Osteoblast (primary cell): ENCODE measurements around the gene GPR132. TPM values are rescaled to one million over a fixed set of nuclear protein-coding genes. Genes with fewer than 3 reads are reported as not detected.
"Not testable (repeated sequence)": the region's sequence is repeated elsewhere in the genome, so short reads cannot be mapped to it uniquely, and the experiment has no call there.

Source experiments
- DNase-seq: peaks from one replicate; pipeline ENCODE4 v3.0.0; 2011; ENCODE audit warnings: low spot score, mixed read lengths; ENCODE audit not compliant: insufficient read length; ENCODE audit errors: missing footprints
- H2AFZ ChIP-seq: 2 replicates; pipeline ENCODE4 v1.6.0; 2011; ENCODE audit warnings: mild to moderate bottlenecking, low read length
- H3K27ac ChIP-seq: 2 replicates; pipeline ENCODE4 v1.5.1; 2011; ENCODE audit warnings: mild to moderate bottlenecking, low read depth, low read length, moderate library complexity
- H3K27me3 ChIP-seq: 2 replicates; pipeline ENCODE4 v1.6.0; 2012; ENCODE audit warnings: mild to moderate bottlenecking, control low read depth, inconsistent platforms, low read length, moderate library complexity; ENCODE audit not compliant: insufficient read depth
- H3K36me3 ChIP-seq: 2 replicates; pipeline ENCODE4 v1.5.1; 2011; ENCODE audit warnings: mild to moderate bottlenecking, low read length, control low read depth, moderate library complexity; ENCODE audit not compliant: insufficient read depth
- H3K4me1 ChIP-seq: 2 replicates; pipeline ENCODE4 v1.5.1; 2011; ENCODE audit warnings: mild to moderate bottlenecking, low read length, control low read depth, moderate library complexity; ENCODE audit not compliant: insufficient read depth
- H3K4me2 ChIP-seq: 2 replicates; pipeline ENCODE4 v1.6.0; 2011; ENCODE audit warnings: mild to moderate bottlenecking, low read length; ENCODE audit not compliant: insufficient read depth
- H3K4me3 ChIP-seq: fragments of 200-600 bp; sonication (generic); 3 replicates; pipeline ENCODE4 v1.5.1; 2012; ENCODE audit warnings: mild to moderate bottlenecking, low read length, inconsistent platforms; ENCODE audit not compliant: insufficient read depth
- H3K79me2 ChIP-seq: 2 replicates; pipeline ENCODE4 v1.6.0; 2012; ENCODE audit warnings: mild to moderate bottlenecking, low read length, control low read depth, inconsistent platforms; ENCODE audit not compliant: insufficient read depth
- H3K9me3 ChIP-seq: 2 replicates; pipeline ENCODE4 v1.5.1; 2011; ENCODE audit warnings: low read depth, low read length, control low read depth
- H4K20me1 ChIP-seq: 2 replicates; pipeline ENCODE4 v1.6.0; 2012; ENCODE audit warnings: mild to moderate bottlenecking, low read length, control low read depth; ENCODE audit not compliant: insufficient read depth
- total RNA-seq: library from RNA; depleted of rRNA; stranded (reverse); fragments of >200 nt; gene quantifications from 2 replicates; pipeline ENCODE4 v1.2.3, GENCODE V29; 2012
- TF ChIP-seq, protein P1 (sequence below): IDR thresholded peaks from 2 replicates; pipeline ENCODE4 v1.5.1; 2011; ENCODE audit warnings: mild to moderate bottlenecking, low read depth, low read length, moderate library complexity; ENCODE audit errors: extremely low read depth

GPR132 gene
- total RNA-seq, 1 donor, result under 0.01 TPM

- TF ChIP-seq, protein P1, sequence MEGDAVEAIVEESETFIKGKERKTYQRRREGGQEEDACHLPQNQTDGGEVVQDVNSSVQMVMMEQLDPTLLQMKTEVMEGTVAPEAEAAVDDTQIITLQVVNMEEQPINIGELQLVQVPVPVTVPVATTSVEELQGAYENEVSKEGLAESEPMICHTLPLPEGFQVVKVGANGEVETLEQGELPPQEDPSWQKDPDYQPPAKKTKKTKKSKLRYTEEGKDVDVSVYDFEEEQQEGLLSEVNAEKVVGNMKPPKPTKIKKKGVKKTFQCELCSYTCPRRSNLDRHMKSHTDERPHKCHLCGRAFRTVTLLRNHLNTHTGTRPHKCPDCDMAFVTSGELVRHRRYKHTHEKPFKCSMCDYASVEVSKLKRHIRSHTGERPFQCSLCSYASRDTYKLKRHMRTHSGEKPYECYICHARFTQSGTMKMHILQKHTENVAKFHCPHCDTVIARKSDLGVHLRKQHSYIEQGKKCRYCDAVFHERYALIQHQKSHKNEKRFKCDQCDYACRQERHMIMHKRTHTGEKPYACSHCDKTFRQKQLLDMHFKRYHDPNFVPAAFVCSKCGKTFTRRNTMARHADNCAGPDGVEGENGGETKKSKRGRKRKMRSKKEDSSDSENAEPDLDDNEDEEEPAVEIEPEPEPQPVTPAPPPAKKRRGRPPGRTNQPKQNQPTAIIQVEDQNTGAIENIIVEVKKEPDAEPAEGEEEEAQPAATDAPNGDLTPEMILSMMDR, result no peak
- no peaks in the 10 kb centered on the region for H3K27me3 ChIP-seq
- H3K4me1 ChIP-seq, result peaks cover 6% of the 10 kb centered on the region
- no peak overlapping the region for H3K27ac ChIP-seq
- no peak for DNase-seq
- H3K4me3 ChIP-seq, result no peak overlapping the region
- H3K4me2 ChIP-seq, result no peak overlapping the region
- H3K36me3 ChIP-seq, result no peaks in the 10 kb centered on the region
- H4K20me1 ChIP-seq, result no peaks in the 10 kb centered on the region
- no peak overlapping the region for H2AFZ ChIP-seq
- no peaks in the 10 kb centered on the region for H3K9me3 ChIP-seq
- H3K79me2 ChIP-seq, result no peaks in the 10 kb centered on the region
These were observed 1.2 kb downstream of the GPR132 start for GRCh38 chr14:105064001-105064400.

DNA sequence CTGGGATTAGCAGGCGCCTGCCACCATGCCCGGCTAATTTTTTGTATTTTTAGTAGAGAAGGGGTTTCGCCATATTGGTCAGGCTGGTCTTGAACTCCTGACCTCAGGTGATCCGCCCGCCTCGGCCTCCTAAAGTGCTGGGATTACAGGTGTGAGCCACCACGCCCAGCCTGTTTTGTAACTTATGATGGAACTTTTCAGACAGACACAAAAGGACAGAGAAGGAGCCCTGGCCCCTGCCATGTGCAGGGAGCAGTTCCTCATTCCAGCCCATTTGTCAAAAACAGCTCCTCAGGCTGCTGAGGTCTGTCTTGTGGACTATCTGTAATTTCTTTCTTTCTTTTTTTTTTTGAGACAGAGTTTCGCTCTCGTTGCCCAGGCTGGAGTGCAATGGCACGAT is 1.7 kb downstream of the GPR132 start:
- H3K27ac ChIP-seq, H3K79me2 ChIP-seq, H3K4me3 ChIP-seq, H3K36me3 ChIP-seq, H2AFZ ChIP-seq, H4K20me1 ChIP-seq, H3K9me3 ChIP-seq, H3K4me1 ChIP-seq, H3K27me3 ChIP-seq, H3K4me2 ChIP-seq: not testable (repeated sequence)
- peak; percentile 39 for DNase-seq

DNA sequence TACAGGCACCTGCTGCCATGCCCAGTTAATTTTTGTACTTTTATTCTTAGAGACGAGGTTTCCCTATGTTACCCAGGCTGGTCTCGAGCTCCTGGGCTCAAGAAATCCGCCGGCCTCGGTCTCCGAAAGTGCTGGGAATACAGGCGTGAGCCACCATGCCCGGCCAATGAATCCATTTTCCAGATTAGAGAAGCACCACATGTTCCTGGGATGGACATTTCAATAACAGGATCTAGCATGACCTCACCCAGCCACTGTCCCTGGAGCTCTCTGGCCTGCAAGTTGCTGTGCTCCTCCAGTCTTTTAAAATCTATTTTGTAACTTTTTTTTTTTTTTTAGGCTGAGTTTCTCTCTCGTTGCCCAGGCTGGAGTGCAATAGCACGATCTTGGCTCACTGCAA is 2.2 kb downstream of the GPR132 start:
- TF ChIP-seq, protein P1, result no peak
- no peak overlapping the region for H3K4me3 ChIP-seq
- no peaks in the 10 kb centered on the region for H3K9me3 ChIP-seq
- H2AFZ ChIP-seq, result no peak overlapping the region
- DNase-seq, result peak; percentile 27
- no peaks in the 10 kb centered on the region for H3K79me2 ChIP-seq
- no peak overlapping the region for H3K4me2 ChIP-seq
- H4K20me1 ChIP-seq, result no peaks in the 10 kb centered on the region
- peaks cover 6% of the 10 kb centered on the region for H3K4me1 ChIP-seq
- no peaks in the 10 kb centered on the region for H3K27me3 ChIP-seq
- no peak overlapping the region for H3K27ac ChIP-seq
- no peaks in the 10 kb centered on the region for H3K36me3 ChIP-seq

DNA sequence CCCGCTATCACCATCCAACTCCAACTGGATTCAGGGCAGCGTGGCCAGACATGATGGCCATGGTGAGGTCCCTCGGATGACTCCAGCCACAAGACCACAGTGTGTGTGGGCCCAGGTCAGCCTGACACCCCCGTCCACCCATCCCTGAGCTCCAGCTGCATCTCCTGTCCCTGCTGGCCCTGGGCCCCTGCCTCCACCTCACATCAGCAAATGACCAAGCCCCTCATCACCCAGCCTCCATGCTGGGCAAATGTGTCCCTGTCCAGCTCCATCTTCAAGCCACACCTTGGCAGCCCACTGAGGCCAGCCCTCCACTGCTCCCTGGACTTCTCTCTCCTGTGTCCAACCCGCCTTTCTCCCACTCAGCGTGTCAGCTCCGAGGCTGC is 3.2 kb downstream of the GPR132 start:
- no peaks in the 10 kb centered on the region for H3K79me2 ChIP-seq
- peak; percentile 29 for DNase-seq
- H3K36me3 ChIP-seq, result no peaks in the 10 kb centered on the region
- H3K4me3 ChIP-seq, result no peak overlapping the region
- no peak overlapping the region for H2AFZ ChIP-seq
- peaks cover 1% of the 10 kb centered on the region for H3K4me1 ChIP-seq
- no peaks in the 10 kb centered on the region for H3K27me3 ChIP-seq
- TF ChIP-seq, protein P1, result no peak
- no peaks in the 10 kb centered on the region for H3K9me3 ChIP-seq
- no peak overlapping the region for H3K27ac ChIP-seq
- H3K4me2 ChIP-seq, result no peak overlapping the region
- no peaks in the 10 kb centered on the region for H4K20me1 ChIP-seq
